K562 (cell line): Measurements from ENCODE around the gene PMVK. TPM values are rescaled to one million over a fixed set of nuclear protein-coding genes. Genes with fewer than 3 reads are reported as not detected.

Experiments
- ATAC-seq: fragments of 200-7000 bp; cut with Tn5 transposase; 3 replicates; pipeline ENCODE4 v1.9.1; 2020; ENCODE audit warnings: moderate library complexity
- BruUV-seq: library from RNA; stranded (reverse); fragments of 400-500 nt; replicated peaks from 2 replicates; lab custom pipeline; 2021; lab: Mats Ljungman, UMichigan
- CTCF ChIA-PET: fragments of 300-600 bp; formaldehyde crosslinking; extraction: SDS; loops from one replicate; lab custom pipeline; 2021; ENCODE audit warnings: low intra/inter-chr PET ratio; lab: Yijun Ruan, JAX
- POLR2A ChIA-PET: fragments of 300-600, 350-650 bp; sonication (Branson Sonifier 250); formaldehyde crosslinking; extraction: SDS; loops from one replicate; lab custom pipeline; 2021; ENCODE audit warnings: antibody characterized with exemption, inconsistent platforms; lab: Yijun Ruan, JAX
- DNase-seq, 4 experiments: peaks; one replicate each; pipeline versions ENCODE4 v3.0.0 to v3.0.0-alpha.2; 2011 to 2018; ENCODE audit warnings: low spot score in 3 of 4, mixed read lengths in 3 of 4; ENCODE audit errors: extremely low read depth in 1 of 4
- FAIRE-seq: peaks from 2 replicates; lab custom pipeline; 2011; peaks lifted over from hg19 to GRCh38; lab: Jason Lieb, UNC
- H2AFZ ChIP-seq: 2 replicates; pipeline ENCODE4 v1.6.0; 2011; ENCODE audit warnings: low read depth, low read length, control low read depth, inconsistent platforms
- H3K27ac ChIP-seq: fragments of 200-600 bp; 3 replicates; pipeline ENCODE4 v1.8.0; 2011; ENCODE audit warnings: low read depth, mild to moderate bottlenecking, control low read depth, inconsistent platforms, low read length, moderate library complexity, mixed read lengths; ENCODE audit errors: extremely low read depth
- H3K27me3 ChIP-seq, 2 experiments: fragments of 300-600 bp in 1 of 2; 2 replicates in 1 of 2; 3 replicates in 1 of 2; pipeline versions ENCODE4 v1.6.0 to v1.8.0; 2011; ENCODE audit warnings: inconsistent platforms in 2 of 2, low read length in 2 of 2, mild to moderate bottlenecking in 1 of 2, mixed read lengths in 1 of 2, moderate library complexity in 1 of 2; ENCODE audit not compliant: control insufficient read depth in 2 of 2, insufficient read depth in 2 of 2
- H3K36me3 ChIP-seq: fragments of 300-600 bp; 3 replicates; pipeline ENCODE4 v1.8.0; 2011; ENCODE audit warnings: mild to moderate bottlenecking, low read length, inconsistent platforms; ENCODE audit not compliant: control insufficient read depth, insufficient read depth
- H3K4me1 ChIP-seq, 2 experiments: fragments of 200-600 bp in 1 of 2; replicated peaks in 1 of 2; 2 replicates in 1 of 2; 3 replicates in 1 of 2; pipeline versions ENCODE4 v1.5.1 to v1.8.0; 2011; ENCODE audit warnings: inconsistent platforms in 2 of 2, low read length in 2 of 2, mild to moderate bottlenecking in 1 of 2, mixed read lengths in 1 of 2, moderate library complexity in 1 of 2; ENCODE audit not compliant: control insufficient read depth in 2 of 2, insufficient read depth in 2 of 2
- H3K4me2 ChIP-seq: 2 replicates; pipeline ENCODE4 v1.6.1; 2011; ENCODE audit warnings: low read length, control low read depth, inconsistent platforms, mixed read lengths; ENCODE audit not compliant: insufficient read depth
- H3K4me3 ChIP-seq: fragments of 200-600 bp; sonication (generic), shearing (Covaris generic); 2 replicates; pipeline ENCODE4 v1.5.1; 2016; ENCODE audit warnings: control low read depth, inconsistent platforms
- H3K79me2 ChIP-seq: fragments of 200-600 bp; 3 replicates; pipeline ENCODE4 v1.8.0; 2011; ENCODE audit warnings: low read length, inconsistent platforms; ENCODE audit not compliant: control insufficient read depth, insufficient read depth
- H3K9ac ChIP-seq, 2 experiments: 2 replicates each; pipeline versions ENCODE4 v1.6.0 to v1.6.1; 2011; ENCODE audit warnings: low read depth in 2 of 2, low read length in 2 of 2, control low read depth in 1 of 2, inconsistent platforms in 1 of 2, mild to moderate bottlenecking in 1 of 2, mixed read lengths in 1 of 2; ENCODE audit not compliant: insufficient read depth in 1 of 2
- H3K9me1 ChIP-seq: one replicate; pipeline ENCODE4 v1.6.0; 2011; ENCODE audit warnings: inconsistent platforms, mild to moderate bottlenecking, low read length, moderate library complexity; ENCODE audit not compliant: control insufficient read depth, insufficient read depth
- H3K9me3 ChIP-seq: replicated peaks from 2 replicates; pipeline ENCODE4 v1.5.1; 2011; ENCODE audit warnings: low read depth, low read length, inconsistent platforms; ENCODE audit not compliant: control insufficient read depth, insufficient read depth
- H4K20me1 ChIP-seq: replicated peaks from 2 replicates; pipeline ENCODE4 v1.6.1; 2011; ENCODE audit warnings: low read length, inconsistent platforms, mixed read lengths; ENCODE audit not compliant: control insufficient read depth, insufficient read depth
- ARID2 ChIP-seq: fragments of 450-650 bp; IDR thresholded peaks from 2 replicates; pipeline ENCODE4 v1.6.1; 2017; ENCODE audit warnings: antibody characterized with exemption, mild to moderate bottlenecking
- ATF1 ChIP-seq, 2 experiments: fragments of 450-650 bp in 1 of 2; IDR thresholded peaks; 2 replicates each; pipeline ENCODE4 v1.6.1; 2016; ENCODE audit warnings: missing compliant biosample characterization in 1 of 2, missing genetic modification characterization in 1 of 2
- MGA ChIP-seq: fragments of 450-650 bp; IDR thresholded peaks from 2 replicates; pipeline ENCODE4 v1.6.1; 2016; ENCODE audit warnings: mild to moderate bottlenecking, moderate library complexity
- MYC ChIP-seq, 2 experiments: fragments of 250-450 bp in 1 of 2; sonication (Bioruptor Pico) in 1 of 2; IDR thresholded peaks; 2 replicates each; pipeline versions ENCODE4 v1.5.1 to v1.6.1; 2012 to 2021; ENCODE audit warnings: low read depth in 2 of 2, borderline replicate concordance in 1 of 2, improper control_type of control experiment in 1 of 2, low read length in 1 of 2, mild to moderate bottlenecking in 1 of 2, moderate library complexity in 1 of 2
- U2AF2 ChIP-seq: fragments of 200-400 bp; formaldehyde crosslinking; optimal IDR thresholded peaks from 2 replicates; pipeline ENCODE3; 2017; ENCODE audit warnings: low read depth, mild to moderate bottlenecking, low read length
- ZEB2 ChIP-seq: fragments of 450-650 bp; IDR thresholded peaks from 2 replicates; pipeline ENCODE4 v1.6.1; 2016
- ZNF696 ChIP-seq: fragments of 250-450 bp; sonication (Bioruptor Pico); conservative IDR thresholded peaks from 2 replicates; pipeline ENCODE4 v1.4.0; 2020; ENCODE audit warnings: mild to moderate bottlenecking, moderate library complexity
- ZNF764 ChIP-seq: fragments of 250-450 bp; sonication (Bioruptor Pico); IDR thresholded peaks from 2 replicates; pipeline ENCODE4 v1.4.0; 2020; ENCODE audit warnings: low read depth, mild to moderate bottlenecking, moderate library complexity
- ZNF830 ChIP-seq: fragments of 250-450 bp; sonication (Bioruptor Pico); IDR thresholded peaks from 2 replicates; pipeline ENCODE4 v1.5.0; 2021; ENCODE audit warnings: mild to moderate bottlenecking
- WGBS: fragments of 100-300 bp; shearing (Covaris generic); methylation state at CpG from one replicate; pipeline ENCODE4 v1.1.6; 2016; ENCODE audit warnings: low coverage, mixed read lengths; ENCODE audit not compliant: insufficient coverage; ENCODE audit errors: missing lambda C conversion rate; 5-methylcytosine and 5-hydroxymethylcytosine counted together
- in situ Hi-C: fragments of 300-500 bp; cut with MboI; formaldehyde crosslinking; loops from 4 replicates; pipeline ENCODE4 v1.15.0; 2018; ENCODE audit warnings: inconsistent platforms, mixed read lengths
- intact Hi-C: fragments of 100-400 bp; cut with micrococcal nuclease; formaldehyde crosslinking; loops from 2 replicates; pipeline ENCODE4 v1.14.2; 2022
- polyA plus RNA-seq, 8 experiments: library from polyadenylated mRNA; depleted of rRNA in 4 of 8; stranded (reverse) in 5 of 8; unstranded in 3 of 8; fragments of >200 nt; fragmentation: Nextera tagmentation in 2 of 8; fragmentation: Illumina TruSeq in 1 of 8; extraction: Ambion mirVana in 2 of 8; extraction: Trizol in 1 of 8; gene quantifications; 2 replicates each; pipeline versions ENCODE4 v1.2.1 to v1.2.3, GENCODE V29; 2011 to 2014; ENCODE audit warnings: inconsistent platforms in 1 of 8, missing spikeins in 1 of 8
- total RNA-seq, 7 experiments: library from RNA; depleted of rRNA in 6 of 7; stranded (reverse); fragments of >200 nt in 6 of 7; fragmentation: Illumina TruSeq in 2 of 7; extraction: Trizol in 2 of 7; gene quantifications; 2 replicates each; pipeline versions ENCODE4 v1.2.1 to v1.2.3, GENCODE V29; 2011 to 2021; ENCODE audit warnings: low replicate concordance in 1 of 7

PMVK gene
- total and polyA plus RNA-seq, 9 of the 15 experiments (the other 6 are each of a cell fraction or from before 2014, with no cell fraction given): 1.1 to 15.3 (median 6.3) TPM

GRCh38 chr1:154937085-154937987 is 817 bp upstream of the PMVK start:
- Histone ChIP-seq H3K79me2 (peaks cover 3% of the 10 kb centered on the region; the same call in 1 of the 3 replicates), H3K36me3 (no peaks in the 10 kb centered on the region), H4K20me1 (no peaks in the 10 kb centered on the region), H3K4me1 (peaks cover 23 to 40% of the 10 kb centered on the region in 2 experiments; a peak in 4 of 5 replicates), H3K4me3 (peak overlapping the region; percentile 53), H3K9me3 (no peaks in the 10 kb centered on the region), H2AFZ (peak overlapping the region; percentile 100), H3K9ac (peak overlapping the region; percentile 97 to 99), H3K27ac (peak overlapping the region; percentile 100), H3K27me3 (no peaks in the 10 kb centered on the region), H3K9me1 (no peaks in the 10 kb centered on the region), H3K4me2 (peak overlapping the region; percentile 98)
- peak; percentile 83 for ATAC-seq
- in situ Hi-C loops (no loop called here), intact Hi-C loops (loop anchor here (2.0 to 5.0 kb wide), 3 partner anchors 53 to 379 kb away; partner anchors contain the start of gene UBE2Q1)
- under 1% methylated on average over 36 of the region's 36 CpGs for WGBS
- CTCF ChIA-PET: interaction anchor here (0.6 kb wide), 1 partner anchor 70 kb away, joined by 4 read pairs; no protein-coding TSS in a partner anchor
- POLR2A ChIA-PET: interaction anchor here (0.6 to 1.6 kb wide), 14 partner anchors 9 to 391 kb away, joined by 3 to 9 read pairs (median 3); partner anchors contain the start of gene LENEP
- FAIRE-seq: no peak
- TSS peak; percentile 98 for BruUV-seq
- DNase-seq: peak; percentile 89 to 93 (median 90)
- TF ChIP-seq ZNF830 (CRISPR knock-in tag) (no peak; the same call in 1 of the 2 replicates), MGA (no peak), MYC (IDR thresholded peaks at IDR 0.05; ENCODE audit: low read depth, low read length) (no peak; the same call in 1 of the 2 replicates), MYC (CRISPR knock-in tag; IDR thresholded peaks at IDR 0.05; ENCODE audit: borderline replicate concordance, low read depth) (no peak), ZNF764 (CRISPR knock-in tag) (no peak), ZEB2 (peak; percentile 57; the same call in 1 of the 2 replicates), ATF1 (CRISPR knock-in tag; IDR thresholded peaks at IDR 0.05) (peak; percentile 79), ATF1 (tag; IDR thresholded peaks at IDR 0.05) (peak; percentile 99), U2AF2 (no peak), ARID2 (no peak), ZNF696 (CRISPR knock-in tag) (no peak)
